ENCODE measurements around the gene KIRREL3.

GRCh38 chr11:126703662-126704061 lies 296.9 kb downstream of the KIRREL3 start:
- no peak for TF ChIP-seq CTCF (IDR thresholded peaks at IDR 0.05)
- no peak for TF ChIP-seq POLR2A (IDR thresholded peaks at IDR 0.05)

Measured in esophagus squamous epithelium (tissue), 4 donors.